HUES48 (cell line): ENCODE results near the gene HCLS1.

Source experiments
- H3K27ac ChIP-seq: one replicate; pipeline ENCODE4 v1.7.0; 2013; ENCODE audit warnings: low read depth, low read length, inconsistent platforms
- H3K27me3 ChIP-seq: 2 replicates; pipeline ENCODE4 v1.6.1; 2013; ENCODE audit warnings: mild to moderate bottlenecking, low read length; ENCODE audit not compliant: control insufficient read depth, insufficient read depth
- H3K36me3 ChIP-seq: 2 replicates; pipeline ENCODE4 v1.6.1; 2013; ENCODE audit warnings: low read length; ENCODE audit not compliant: control insufficient read depth, insufficient read depth
- H3K4me1 ChIP-seq: 2 replicates; pipeline ENCODE4 v1.6.1; 2013; ENCODE audit warnings: mild to moderate bottlenecking, low read length; ENCODE audit not compliant: control insufficient read depth, insufficient read depth
- H3K4me3 ChIP-seq: 2 replicates; pipeline ENCODE4 v1.5.1; 2013; ENCODE audit warnings: mild to moderate bottlenecking, low read depth, low read length
- H3K9ac ChIP-seq: 2 replicates; pipeline ENCODE4 v1.6.1; 2013; ENCODE audit warnings: mild to moderate bottlenecking, low read depth, low read length, moderate library complexity
- H3K9me3 ChIP-seq: 2 replicates; pipeline ENCODE4 v1.6.1; 2013; ENCODE audit warnings: low read length; ENCODE audit not compliant: control insufficient read depth, insufficient read depth

Gene HCLS1

GRCh38 chr3:121660356-121661171 is at the start of gene HCLS1:
TSS of gene HCLS1 (minus strand) at chr3:121660903. CDS start at chr3:121658347, 2,556 bp downstream.
- no peaks in the 10 kb centered on the region for H3K9me3 ChIP-seq
- H3K36me3 ChIP-seq: peaks cover 27% of the 10 kb centered on the region
- H3K9ac ChIP-seq: no peak within 1 kb of the TSS
- no peak within 1 kb of the TSS for H3K27ac ChIP-seq
- no peak within 1 kb of the TSS for H3K4me3 ChIP-seq
- H3K27me3 ChIP-seq: no peaks in the 10 kb centered on the region
- H3K4me1 ChIP-seq: peaks cover 5% of the 10 kb centered on the region

- H3K9me3 ChIP-seq: no peaks in the 10 kb centered on the region
- no peak overlapping the region for H3K4me3 ChIP-seq
- no peak overlapping the region for H3K27ac ChIP-seq
- peaks cover 44% of the 10 kb centered on the region for H3K36me3 ChIP-seq
- H3K27me3 ChIP-seq: no peaks in the 10 kb centered on the region
- no peaks in the 10 kb centered on the region for H3K4me1 ChIP-seq
- H3K9ac ChIP-seq: no peak overlapping the region
Observed at GRCh38 chr3:121710347-121710746, 49.6 kb upstream of the HCLS1 start.

GRCh38 chr3:121707531-121708273 is 47.0 kb upstream of the HCLS1 start:
- no peaks in the 10 kb centered on the region for H3K9me3 ChIP-seq
- no peaks in the 10 kb centered on the region for H3K4me1 ChIP-seq
- no peak overlapping the region for H3K9ac ChIP-seq
- no peak overlapping the region for H3K4me3 ChIP-seq
- no peak overlapping the region for H3K27ac ChIP-seq
- H3K27me3 ChIP-seq: no peaks in the 10 kb centered on the region
- H3K36me3 ChIP-seq: peaks cover 22% of the 10 kb centered on the region

GRCh38 chr3:121705541-121705940 is 44.8 kb upstream of the HCLS1 start:
- no peaks in the 10 kb centered on the region for H3K4me1 ChIP-seq
- H3K27ac ChIP-seq: no peak overlapping the region
- no peak overlapping the region for H3K9ac ChIP-seq
- H3K4me3 ChIP-seq: no peak overlapping the region
- no peaks in the 10 kb centered on the region for H3K9me3 ChIP-seq
- H3K27me3 ChIP-seq: no peaks in the 10 kb centered on the region
- peaks cover 33% of the 10 kb centered on the region for H3K36me3 ChIP-seq

GRCh38 chr3:121703973-121704372 is 43.3 kb upstream of the HCLS1 start:
- no peaks in the 10 kb centered on the region for H3K9me3 ChIP-seq
- no peaks in the 10 kb centered on the region for H3K4me1 ChIP-seq
- no peak overlapping the region for H3K4me3 ChIP-seq
- no peak overlapping the region for H3K27ac ChIP-seq
- no peak overlapping the region for H3K9ac ChIP-seq
- no peaks in the 10 kb centered on the region for H3K27me3 ChIP-seq
- peaks cover 41% of the 10 kb centered on the region for H3K36me3 ChIP-seq

GRCh38 chr3:121698901-121699300 is 38.2 kb upstream of the HCLS1 start:
- Histone ChIP-seq H3K27ac (no peak overlapping the region), H3K27me3 (no peaks in the 10 kb centered on the region), H3K36me3 (peaks cover 64% of the 10 kb centered on the region), H3K4me1 (no peaks in the 10 kb centered on the region), H3K9me3 (no peaks in the 10 kb centered on the region), H3K9ac (no peak overlapping the region), H3K4me3 (no peak overlapping the region)

- Histone ChIP-seq H3K4me1 (no peaks in the 10 kb centered on the region), H3K9ac (no peak overlapping the region), H3K4me3 (no peak overlapping the region), H3K9me3 (no peaks in the 10 kb centered on the region), H3K27ac (no peak overlapping the region), H3K36me3 (peaks cover 68% of the 10 kb centered on the region), H3K27me3 (no peaks in the 10 kb centered on the region)
Observed at GRCh38 chr3:121698476-121698875, 37.8 kb upstream of the HCLS1 start.

GRCh38 chr3:121696186-121696585 is 35.5 kb upstream of the HCLS1 start:
- Histone ChIP-seq H3K27me3 (no peaks in the 10 kb centered on the region), H3K4me1 (no peaks in the 10 kb centered on the region), H3K9ac (no peak overlapping the region), H3K27ac (no peak overlapping the region), H3K36me3 (peaks cover 76% of the 10 kb centered on the region), H3K9me3 (no peaks in the 10 kb centered on the region), H3K4me3 (no peak overlapping the region)

GRCh38 chr3:121692010-121692699 is 31.5 kb upstream of the HCLS1 start:
- Histone ChIP-seq H3K9ac (no peak overlapping the region), H3K27ac (no peak overlapping the region), H3K4me3 (no peak overlapping the region), H3K27me3 (no peaks in the 10 kb centered on the region), H3K4me1 (no peaks in the 10 kb centered on the region), H3K9me3 (no peaks in the 10 kb centered on the region), H3K36me3 (peaks cover 64% of the 10 kb centered on the region)

- peaks cover 61% of the 10 kb centered on the region for H3K36me3 ChIP-seq
- no peaks in the 10 kb centered on the region for H3K9me3 ChIP-seq
- no peaks in the 10 kb centered on the region for H3K27me3 ChIP-seq
- no peak overlapping the region for H3K9ac ChIP-seq
- H3K4me1 ChIP-seq: no peaks in the 10 kb centered on the region
- no peak overlapping the region for H3K4me3 ChIP-seq
- no peak overlapping the region for H3K27ac ChIP-seq
Observed at GRCh38 chr3:121690777-121691405, 30.2 kb upstream of the HCLS1 start.
